ENCODE measurements around the gene ATXN7.

ATXN7 gene

GRCh38 chr3:63988943-63989342, 125.3 kb downstream of the ATXN7 start:
- CTCF ChIA-PET, result interaction anchor here (1.9 kb wide), 1 partner anchor 11 kb away, joined by 6 read pairs; no protein-coding TSS in a partner anchor
- TF ChIP-seq CTCF (IDR thresholded peaks at IDR 0.05; ENCODE audit: control extremely low read depth, extremely low read depth, low read depth, missing control alignments), result no peak
- no peak for DNase-seq (ENCODE audit: extremely low spot score)
- POLR2A ChIA-PET, result no interaction called here

GRCh38 chr3:63990204-63990603, 126.5 kb downstream of the ATXN7 start:
- ChIA-PET POLR2A (interaction anchor here (0.5 kb wide), 1 partner anchor 1479 kb away, joined by 4 read pairs; no protein-coding TSS in a partner anchor), CTCF (interaction anchor here (1.0 to 4.2 kb wide), 3 partner anchors 15 to 22 kb away, joined by 3 to 29 read pairs (median 4); no protein-coding TSS in a partner anchor)
- TF ChIP-seq CTCF (IDR thresholded peaks at IDR 0.05; ENCODE audit: control extremely low read depth, extremely low read depth, low read depth, missing control alignments), result no peak
- no peak for DNase-seq (ENCODE audit: extremely low spot score)

GRCh38 chr3:63990733-63991132, 127.1 kb downstream of the ATXN7 start:
- ChIA-PET CTCF (interaction anchor here (0.8 to 4.2 kb wide), 4 partner anchors 13 to 23 kb away, joined by 3 to 29 read pairs (median 4); no protein-coding TSS in a partner anchor), POLR2A (no interaction called here)
- TF ChIP-seq CTCF (IDR thresholded peaks at IDR 0.05; ENCODE audit: control extremely low read depth, extremely low read depth, low read depth, missing control alignments), result no peak
- DNase-seq (ENCODE audit: extremely low spot score), result no peak

- TF ChIP-seq CTCF (IDR thresholded peaks at IDR 0.05; ENCODE audit: control extremely low read depth, extremely low read depth, low read depth, missing control alignments), result no peak
- DNase-seq (ENCODE audit: extremely low spot score), result no peak
- ChIA-PET CTCF (interaction anchor here (0.9 to 4.4 kb wide), 9 partner anchors 9 to 50 kb away, joined by 3 to 82 read pairs (median 10); no protein-coding TSS in a partner anchor), POLR2A (no interaction called here)
Measured at GRCh38 chr3:63991666-63992065, 128.0 kb downstream of the ATXN7 start.

GRCh38 chr3:63992516-63993209, 129.0 kb downstream of the ATXN7 start:
- no peak for TF ChIP-seq CTCF (IDR thresholded peaks at IDR 0.05; ENCODE audit: control extremely low read depth, extremely low read depth, low read depth, missing control alignments)
- ChIA-PET CTCF (interaction anchor here (0.9 to 4.4 kb wide), 19 partner anchors 8 to 641 kb away, joined by 3 to 82 read pairs (median 5); partner anchors contain the start of gene PSMD6), POLR2A (no interaction called here)
- DNase-seq (ENCODE audit: extremely low spot score), result no peak

- CTCF ChIA-PET, result interaction anchor here (1.0 to 4.4 kb wide), 19 partner anchors 10 to 642 kb away, joined by 3 to 82 read pairs (median 5); partner anchors contain the start of gene PSMD6
- POLR2A ChIA-PET, result no interaction called here
- DNase-seq (ENCODE audit: extremely low spot score), result peak; percentile 70
- peak; percentile 89 for TF ChIP-seq CTCF (IDR thresholded peaks at IDR 0.05; ENCODE audit: control extremely low read depth, extremely low read depth, low read depth, missing control alignments)
Measured at GRCh38 chr3:63993653-63994079, 130.0 kb downstream of the ATXN7 start.

Data from GM10248 (cell line).